CD4-positive, alpha-beta T cell treated with Interleukin-21 for 1 hour (primary cell): Measurements from ENCODE around the gene GNG3.
A peak's percentile ranks its signal among the peaks of the same experiment; 100 is the strongest.
"Not testable (repeated sequence)": the region's sequence is repeated elsewhere in the genome, so short reads cannot be mapped to it uniquely, and the experiment has no call there.

Experiments
- DNase-seq: peaks from one replicate; pipeline ENCODE4 v3.0.0-alpha.2; 2020

The GNG3 gene

DNA sequence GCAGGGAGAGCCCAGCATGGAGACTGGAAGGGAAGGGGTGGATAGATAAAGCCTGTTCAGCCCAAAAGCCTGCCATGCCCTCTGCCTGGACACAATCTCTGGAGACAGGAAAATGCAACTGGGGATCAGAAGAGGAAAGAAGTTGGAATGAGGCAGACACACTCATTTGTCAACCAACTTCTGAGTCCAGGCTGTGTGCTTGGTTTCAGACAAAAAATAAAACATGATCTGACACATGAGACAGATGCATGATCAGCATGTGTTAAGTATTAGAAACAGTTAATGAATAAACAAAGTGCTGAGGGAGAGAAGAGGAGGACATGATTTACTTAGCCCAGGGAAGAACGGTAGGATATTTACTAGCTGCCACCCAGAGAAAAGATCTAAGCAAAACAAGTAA is 19.0 kb upstream of the GNG3 start:
- no peak for DNase-seq

DNA sequence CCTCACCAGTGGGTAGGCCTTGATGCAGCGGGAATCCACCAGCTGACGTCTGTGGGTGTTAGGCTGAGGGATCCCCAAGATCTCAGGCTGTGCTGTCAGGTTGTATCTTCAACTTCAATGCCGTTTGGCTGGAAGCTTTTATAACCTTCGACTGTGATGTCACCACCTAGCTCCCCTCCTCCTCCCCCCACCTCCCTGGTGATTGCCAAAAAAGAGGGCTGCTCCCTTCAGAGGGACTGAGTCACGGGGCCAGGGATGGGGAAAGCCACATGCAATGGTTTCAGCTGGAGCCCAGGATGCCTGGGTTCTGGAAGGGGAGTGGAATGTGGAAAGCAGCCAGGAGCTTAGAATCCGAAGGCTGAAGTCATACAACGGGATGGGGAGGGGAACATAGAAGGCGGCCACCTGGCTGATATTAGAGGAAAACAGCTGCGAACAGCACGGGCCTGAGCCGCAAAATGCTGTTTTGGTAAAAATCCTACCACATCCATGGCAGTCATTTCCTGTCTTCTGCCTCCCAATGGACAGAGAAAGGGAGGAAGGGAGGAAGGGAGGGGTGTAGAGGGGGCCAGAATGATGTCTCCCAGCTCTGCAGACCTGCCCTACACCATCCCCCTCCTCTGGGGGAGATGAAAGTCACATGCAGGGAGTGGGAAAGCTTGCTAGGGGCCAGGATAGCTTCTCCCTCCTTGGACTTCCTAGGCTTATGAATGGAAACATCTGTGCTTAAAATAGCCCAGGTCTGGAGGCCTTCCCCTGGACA is 17.9 kb upstream of the GNG3 start, which contains the start of gene LRRN4CL:
Gene LRRN4CL, minus strand, starts transcription at position 110 of the 763 bp plus-strand sequence. CDS start 1,022 bp downstream, outside the sequence.
- no peak for DNase-seq

DNA sequence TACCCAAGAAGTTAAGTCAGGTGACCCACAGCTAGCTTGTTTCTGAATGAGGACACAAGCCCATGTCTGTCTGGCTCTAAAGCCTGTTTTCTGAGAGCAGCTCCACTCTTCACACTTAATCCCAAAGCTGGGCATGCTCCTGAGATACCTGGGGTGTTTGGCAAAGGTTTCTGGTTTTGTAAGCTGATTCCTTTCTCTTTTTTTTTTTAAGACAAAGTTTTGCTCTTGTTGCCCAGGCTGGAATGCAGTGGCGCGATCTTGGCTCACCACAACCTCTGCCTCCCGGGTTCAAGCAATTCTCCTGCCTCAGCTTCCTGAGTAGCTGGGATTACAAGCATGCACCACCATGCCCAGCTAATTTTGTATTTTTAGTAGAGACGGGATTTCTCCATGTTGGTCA is 13.9 kb upstream of the GNG3 start:
- not testable (repeated sequence) for DNase-seq

DNA sequence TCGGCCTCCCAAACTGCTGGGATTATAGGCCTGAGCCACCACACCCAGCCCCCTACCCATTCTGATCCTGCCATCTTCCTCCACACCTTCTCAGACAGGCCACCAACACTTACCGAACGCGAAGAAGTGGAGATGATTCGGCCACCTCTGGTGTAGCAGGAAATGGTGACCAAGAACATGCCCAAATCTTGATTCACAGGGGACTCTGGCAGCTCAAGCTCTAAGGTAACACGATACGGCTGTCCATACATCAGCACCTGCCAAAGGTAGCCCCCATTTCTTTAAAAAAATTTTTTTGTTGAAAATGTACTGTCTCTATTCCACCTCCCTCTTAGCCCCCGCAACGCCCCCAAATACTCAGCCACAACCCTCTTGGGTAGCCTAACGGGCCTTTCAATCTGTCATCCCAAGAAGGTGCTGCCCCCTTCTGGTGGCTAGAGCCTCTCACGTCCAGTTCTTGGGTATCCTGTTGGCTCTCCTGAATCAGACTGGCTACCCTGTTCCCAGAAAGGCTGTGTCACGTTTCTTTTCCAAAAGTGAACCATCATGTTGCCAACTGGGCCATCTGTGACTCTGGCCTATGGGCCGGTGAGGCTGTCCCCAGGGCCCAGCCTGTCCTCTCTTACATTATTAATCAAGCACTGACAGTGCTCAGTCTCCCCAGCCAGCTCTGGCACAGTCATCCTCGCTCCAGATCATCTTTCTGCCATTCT is 12.9 kb upstream of the GNG3 start:
- DNase-seq: peak; percentile 82

DNA sequence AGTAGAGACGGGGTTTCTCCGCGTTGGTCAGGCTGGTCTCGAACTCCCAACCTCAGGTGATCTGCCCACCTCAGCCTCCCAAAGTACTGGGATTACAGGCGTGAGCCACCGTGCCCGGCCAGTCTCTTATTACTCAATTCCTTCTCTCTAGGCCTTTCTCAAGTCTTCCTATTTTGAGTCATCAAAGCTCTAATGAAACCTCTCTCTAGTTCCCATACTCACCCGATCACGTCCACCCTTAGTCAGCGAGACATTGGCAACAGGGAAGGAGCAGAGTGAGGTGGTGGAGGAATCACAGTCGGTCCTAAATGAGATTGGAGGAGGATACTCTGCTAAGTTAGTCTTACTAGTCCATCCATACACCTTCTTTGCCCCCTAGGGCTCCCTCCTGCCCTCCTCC is 5.2 kb upstream of the GNG3 start:
- DNase-seq: no peak

DNA sequence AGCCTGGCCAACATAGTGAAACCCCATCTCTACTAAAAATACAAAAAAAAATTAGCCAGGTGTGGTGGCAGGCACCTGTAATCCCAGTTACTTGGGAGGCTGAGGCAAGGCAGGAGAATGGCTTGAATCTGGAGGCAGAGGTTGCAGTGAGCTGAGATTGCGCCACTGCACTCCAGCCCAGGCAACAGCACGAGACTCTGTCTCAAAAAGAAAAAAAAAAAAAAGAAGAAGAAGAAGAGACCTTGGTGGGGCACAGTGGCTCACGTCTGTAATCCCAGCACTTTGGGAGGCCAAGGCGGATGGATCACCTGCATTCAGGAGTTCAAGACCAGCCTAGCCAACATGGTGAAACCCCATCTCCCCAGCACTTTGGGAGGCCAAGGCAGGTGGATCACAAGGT is 3.6 kb upstream of the GNG3 start:
- not testable (repeated sequence) for DNase-seq

DNA sequence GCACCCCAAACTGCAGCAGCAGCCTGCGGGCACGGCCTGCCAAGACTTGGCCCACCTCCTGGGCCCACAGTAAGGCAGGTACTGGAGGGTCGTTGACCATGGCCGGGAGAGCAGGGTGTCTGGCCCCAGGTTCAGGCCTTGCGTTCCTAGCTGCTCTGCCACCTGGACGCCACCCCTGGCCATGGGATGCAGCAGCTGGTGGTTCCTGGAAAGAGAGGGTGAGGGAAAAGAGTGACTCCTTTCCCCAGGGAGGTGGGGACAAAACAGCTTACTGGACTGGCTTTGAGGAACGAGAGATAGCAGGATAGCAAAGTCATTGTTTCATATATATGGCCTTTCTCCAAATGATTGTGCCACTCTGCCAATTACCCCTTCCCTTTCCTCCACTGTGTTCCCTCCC is 2.1 kb upstream of the GNG3 start:
- DNase-seq: no peak

DNA sequence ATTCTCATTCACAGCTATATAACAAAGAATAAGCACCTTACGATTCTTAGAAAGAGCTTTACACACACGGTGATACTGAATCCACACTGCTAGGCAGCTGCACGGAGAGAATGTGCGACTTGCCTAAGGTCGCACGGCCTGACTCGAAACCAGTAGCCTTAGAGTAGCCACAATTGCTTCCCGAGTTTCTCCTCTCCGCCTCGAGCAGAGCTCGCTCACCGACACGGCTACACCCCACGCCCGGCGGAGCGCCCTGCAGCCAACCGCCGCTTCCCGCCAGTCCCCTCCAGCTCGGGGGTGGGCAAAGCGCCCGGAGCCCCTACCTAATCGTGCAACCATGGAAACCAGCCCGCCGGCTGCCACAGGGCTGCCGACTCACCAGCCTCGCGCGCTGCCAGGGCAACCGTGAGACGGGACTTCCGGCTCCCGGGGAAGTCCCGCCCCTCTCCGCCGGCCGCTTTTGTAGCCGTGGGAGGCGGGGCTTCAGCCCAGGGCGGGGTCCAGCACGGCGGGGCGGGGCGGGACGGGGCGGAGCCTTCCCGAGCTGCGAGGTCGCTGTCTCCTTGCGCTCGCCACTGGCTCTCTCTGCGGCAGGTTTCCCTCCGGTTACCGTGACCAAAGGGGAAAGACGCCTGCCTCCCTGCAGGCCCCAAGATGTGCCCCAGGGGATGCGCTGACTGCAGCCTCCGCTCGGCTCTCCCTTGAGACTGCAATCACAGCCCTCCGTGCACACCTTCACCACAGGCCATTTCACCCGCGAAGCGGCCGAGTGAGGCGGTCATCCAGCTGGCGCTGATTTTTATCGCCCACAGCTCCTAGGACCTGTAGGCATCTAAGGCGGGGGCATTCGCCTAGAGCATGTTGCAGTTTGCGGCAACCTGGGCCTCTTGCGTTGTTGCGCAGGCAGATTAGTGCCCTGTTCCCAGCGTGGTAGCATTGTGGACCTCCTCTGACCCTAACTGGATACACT is 1.3 kb upstream of the GNG3 start:
- peak; percentile 94 for DNase-seq

DNA sequence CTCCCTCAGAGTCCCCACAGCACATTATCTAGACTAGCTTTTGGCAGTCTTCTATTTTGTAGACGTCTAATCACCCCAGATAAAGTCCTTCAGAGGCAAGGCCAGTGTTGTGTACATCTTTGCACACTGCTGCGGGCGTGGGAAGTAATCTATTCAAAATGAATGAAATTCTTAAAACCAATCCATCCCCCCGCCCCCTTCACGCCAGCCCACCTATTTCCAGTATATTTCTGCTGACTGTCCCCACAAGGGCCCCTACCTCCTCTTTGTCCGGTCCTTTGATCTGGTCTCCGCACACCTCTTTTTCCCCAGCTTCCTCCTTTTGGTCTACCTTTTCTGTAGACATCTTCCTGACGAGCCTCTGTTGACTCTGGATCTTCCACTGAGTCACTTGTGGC is 627 bp upstream of the GNG3 start:
- no peak for DNase-seq

DNA sequence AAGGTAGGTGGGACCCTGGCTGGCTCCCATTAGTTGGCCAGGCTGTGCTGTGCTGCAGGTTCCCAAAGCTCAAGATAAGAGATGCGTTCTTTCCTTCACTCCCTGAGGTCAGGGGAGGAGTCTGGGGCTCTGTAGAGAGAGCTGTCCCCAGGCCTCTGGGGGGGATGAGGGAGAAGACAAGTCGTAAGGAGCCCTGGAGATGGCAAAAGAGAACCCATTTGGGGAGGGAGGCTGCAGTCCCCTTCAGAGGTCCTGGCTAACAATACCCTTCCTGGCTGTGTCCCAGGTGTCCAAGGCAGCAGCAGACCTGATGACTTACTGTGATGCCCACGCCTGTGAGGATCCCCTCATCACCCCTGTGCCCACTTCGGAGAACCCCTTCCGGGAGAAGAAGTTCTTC is 916 bp downstream of the GNG3 start:
- DNase-seq: no peak

DNA sequence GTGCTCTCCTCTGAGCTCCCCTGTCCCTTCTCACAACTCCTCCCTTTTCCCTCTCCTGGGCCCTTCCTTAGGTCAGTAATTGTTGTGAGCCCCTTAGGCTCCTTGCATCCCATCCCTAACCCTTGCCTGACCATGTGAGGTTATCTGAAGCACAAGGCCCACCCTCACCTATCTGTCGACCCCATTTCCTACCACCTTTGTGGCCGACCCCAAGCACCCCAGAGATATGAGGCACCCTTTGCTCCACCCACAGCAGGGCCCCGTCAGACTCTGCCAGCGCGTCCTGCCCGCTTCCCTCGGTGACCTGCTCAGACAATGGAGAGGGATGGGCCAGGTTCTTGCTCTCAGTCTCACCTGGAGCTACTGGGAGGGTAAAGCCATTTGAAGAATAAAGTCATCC is 1.3 kb downstream of the GNG3 start:
- DNase-seq: peak; percentile 59

DNA sequence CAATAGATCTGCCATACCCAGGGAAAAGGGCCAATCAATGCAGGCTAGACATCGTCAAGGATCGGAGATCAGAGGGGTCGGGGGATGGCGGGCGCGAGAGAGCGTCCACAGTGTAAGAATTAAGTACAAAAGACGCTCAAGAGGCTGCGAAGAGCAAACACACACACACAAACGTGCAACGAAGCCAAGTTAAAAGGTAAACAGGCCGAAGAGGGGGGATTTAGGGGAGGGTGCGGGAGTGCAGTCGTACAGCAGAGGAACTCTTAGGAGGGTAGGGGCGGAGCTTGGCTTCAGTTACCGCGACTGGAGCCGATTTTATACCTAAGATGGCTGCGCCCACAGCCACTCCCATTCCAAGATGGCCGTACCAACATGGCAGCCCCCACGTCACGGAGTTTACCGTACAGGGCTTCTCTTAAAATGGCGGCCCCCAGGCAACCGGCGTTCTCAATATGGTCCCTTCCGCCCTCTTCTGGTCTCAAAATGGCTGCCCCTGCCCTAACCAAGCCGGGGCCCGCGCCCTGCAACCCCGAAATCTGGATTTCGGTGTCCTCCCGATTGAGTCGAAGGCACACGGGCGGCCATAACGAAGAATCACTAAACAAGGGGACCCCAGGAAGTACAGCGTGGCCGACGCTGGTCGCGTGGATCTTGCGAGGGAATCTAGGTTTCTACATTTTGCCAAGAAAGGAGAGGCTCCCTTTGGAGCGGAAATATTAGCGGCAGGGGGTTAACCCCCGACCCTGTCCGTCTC is 1.9 kb downstream of the GNG3 start:
- DNase-seq: peak; percentile 99

DNA sequence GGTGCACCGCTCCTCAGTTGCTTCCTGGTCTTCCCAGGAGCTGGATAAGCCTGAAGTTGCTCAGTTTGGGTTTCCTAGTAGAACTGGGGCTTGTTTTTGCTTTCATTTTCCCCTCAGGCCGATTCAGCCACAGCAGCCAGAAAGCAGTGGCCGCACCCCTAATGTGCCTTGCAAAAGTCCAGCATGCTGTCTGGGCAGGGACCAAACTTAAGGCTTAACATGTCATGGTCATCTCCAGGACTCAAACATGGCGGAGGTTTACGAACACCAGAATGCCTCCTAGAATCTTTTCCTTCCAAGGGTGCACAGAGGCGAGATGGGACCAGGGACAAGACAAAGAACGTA is 2.5 kb downstream of the GNG3 start:
- DNase-seq: peak; percentile 41

DNA sequence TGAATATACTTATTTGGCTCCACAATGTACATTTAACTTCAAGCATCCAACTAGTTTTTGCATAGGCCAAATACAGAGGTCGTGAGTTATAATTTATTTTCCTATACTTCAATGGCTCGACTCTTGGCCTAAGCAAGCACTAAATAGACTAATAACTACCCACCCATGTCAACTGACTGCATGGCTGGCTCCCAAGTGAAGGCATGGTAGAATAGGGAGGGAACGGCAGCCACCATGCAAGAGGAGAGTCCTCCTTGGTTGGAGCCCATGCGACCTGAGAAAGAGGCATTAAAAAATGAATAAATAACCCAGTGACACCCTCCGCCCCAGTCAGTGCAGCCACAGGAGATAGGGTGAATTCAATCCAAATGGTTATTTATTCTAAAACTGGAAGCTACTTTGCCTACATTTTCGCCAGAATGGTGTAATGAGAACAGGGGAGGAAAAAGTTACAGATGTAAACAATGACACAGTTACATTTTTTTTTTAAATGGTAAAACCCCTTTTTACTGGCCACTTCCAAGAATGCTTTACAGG is 4.9 kb downstream of the GNG3 start:
- no peak for DNase-seq

DNA sequence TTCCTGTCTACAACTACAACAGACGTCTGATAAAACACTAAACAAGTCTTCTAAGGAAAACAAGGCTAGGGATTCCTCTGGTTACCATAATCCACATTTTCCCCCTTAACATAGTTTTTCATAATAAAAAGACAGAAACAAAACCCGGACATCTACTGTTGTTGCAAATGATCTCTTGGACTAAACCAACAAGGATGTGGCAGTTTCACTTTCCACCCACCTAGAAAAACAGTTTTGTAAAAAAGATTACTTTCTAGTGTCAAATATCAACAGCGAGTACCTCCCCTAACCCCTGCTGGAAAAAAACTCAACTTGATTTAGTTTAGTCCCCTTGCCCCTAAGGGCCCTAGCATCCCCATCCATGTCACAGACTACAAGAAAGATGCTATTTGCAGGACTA is 5.4 kb downstream of the GNG3 start:
- DNase-seq: no peak

DNA sequence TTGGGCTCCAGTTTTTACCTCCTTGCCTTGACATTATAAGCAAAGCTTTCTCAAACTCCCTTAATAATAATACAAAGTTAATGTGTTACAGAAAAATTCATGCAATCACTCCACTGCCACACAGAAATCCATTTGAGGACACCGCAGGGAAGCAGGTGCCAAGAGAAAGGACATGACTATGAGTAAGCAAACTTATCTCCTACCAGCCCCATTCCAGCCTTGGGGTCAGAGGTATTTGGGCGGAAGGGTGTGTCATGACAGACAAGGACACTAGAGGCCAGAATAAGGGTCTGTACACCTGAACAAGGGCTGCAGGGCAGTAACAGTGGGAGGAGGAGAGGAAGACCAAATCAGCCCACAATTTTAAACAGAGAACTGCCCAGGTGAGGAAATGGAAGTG is 5.9 kb downstream of the GNG3 start:
- DNase-seq: no peak

DNA sequence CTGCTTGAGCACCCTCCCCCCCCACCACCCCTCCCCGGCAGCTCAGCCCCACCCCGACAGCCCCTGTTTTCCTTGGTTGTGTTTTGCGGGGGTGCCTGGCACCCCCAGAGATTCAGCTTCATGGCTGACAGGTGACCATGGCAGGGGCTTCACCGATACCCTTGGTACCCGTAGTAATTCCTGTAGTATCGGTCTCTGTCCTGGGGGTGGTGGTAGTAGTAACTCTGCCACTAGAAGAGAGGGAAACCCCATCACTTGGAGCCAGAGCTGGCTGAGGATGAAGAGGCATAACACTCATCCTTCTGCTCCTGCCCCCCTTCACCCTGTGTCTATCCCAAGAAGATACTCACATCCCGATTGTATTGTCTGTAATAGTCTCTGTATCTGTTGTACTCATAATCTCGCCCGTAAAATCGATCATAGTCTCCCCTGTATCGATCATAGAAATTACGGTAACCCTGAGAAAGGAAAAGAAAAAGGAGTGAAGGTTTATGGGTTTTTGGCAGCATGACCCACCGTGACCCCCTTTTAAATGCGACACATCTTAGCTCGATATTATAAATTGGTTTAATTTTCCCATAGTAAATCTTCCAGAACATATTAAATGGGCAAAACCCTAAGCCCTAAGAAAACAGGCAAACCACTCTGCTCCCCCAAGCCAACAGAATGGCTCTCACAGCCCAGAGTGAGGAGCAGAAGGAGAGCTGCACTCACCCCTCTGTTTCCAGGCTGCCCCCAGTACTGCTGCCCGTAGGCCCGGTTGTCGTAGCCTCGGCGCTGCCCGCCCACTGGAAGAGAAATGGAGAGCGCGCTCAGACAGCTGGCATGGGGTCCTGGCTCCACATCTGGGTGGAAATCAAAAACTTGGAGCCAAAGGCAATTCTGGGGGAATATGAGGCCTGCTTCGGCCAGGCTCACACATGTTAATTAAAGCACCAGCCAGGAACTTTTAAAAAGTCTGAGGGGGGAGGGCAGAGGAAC is 8.0 kb downstream of the GNG3 start:
- no peak for DNase-seq

DNA sequence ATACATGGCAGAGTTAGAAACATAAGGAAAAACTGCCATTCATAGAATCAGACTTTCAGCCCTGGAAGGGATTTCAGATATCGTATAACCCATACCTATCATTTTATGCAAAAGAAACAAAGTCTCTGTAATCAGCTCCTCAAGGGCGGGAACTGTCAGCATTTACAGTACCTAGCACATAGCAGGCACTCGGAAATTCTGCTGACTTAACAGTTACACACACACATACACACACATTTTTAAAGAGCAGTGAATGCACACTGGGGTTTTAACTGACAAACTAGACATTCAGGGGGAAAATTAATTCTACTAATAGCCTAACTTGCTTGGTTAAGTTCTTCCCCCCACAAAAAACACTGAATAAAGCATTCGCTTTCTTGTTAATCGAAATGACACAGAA is 8.7 kb downstream of the GNG3 start:
- DNase-seq: no peak

DNA sequence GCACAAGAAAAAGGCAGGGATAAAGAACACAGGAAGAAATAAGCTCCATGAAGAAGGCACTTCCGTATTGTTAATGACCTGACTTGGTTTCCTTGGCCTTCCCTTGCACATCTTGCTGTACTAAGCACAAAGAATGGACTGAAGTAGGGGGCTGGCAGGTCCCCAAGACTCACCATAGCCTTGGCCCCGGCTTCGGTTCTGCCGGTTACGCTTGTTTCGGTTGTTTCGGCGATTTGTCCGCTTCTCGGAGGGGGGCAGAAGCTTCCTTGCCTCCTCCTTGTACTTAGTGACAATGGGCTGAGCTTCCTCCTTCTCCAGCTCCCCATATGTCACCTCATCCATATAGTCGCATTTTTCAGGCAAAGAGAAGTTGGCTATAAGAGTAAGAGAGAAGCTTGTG is 9.3 kb downstream of the GNG3 start:
- DNase-seq: no peak

DNA sequence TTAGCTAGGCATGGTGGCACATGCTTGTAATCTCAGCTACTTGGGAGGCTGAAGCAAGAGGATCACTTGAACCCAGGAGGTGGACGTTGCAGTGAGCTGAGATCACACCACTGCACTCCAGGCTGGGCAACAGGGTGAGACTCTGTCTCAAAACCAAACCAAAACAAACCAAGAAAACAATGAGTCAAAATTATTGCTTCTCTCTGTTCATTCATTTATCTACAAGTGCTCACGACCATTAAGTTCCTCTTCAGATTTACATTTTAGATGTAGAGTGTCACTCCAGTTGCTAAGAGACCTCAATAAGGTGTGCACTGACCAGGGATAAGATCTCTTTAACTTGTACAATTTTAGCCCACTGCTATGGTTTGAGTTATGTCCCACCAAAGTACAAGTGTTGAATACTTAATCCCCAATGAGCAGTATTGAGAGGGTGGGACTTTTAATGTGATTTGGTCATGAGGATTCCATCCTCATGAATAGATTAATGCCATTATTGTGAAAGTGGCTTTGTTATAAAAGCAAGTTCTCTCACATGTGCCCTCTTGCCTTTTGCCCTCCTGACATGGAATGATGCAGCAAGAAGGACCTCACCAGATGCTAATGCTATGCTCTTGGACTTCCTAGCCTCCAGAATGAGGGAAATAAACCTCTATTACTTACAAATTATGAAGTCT is 12.0 kb downstream of the GNG3 start:
- no peak for DNase-seq

DNA sequence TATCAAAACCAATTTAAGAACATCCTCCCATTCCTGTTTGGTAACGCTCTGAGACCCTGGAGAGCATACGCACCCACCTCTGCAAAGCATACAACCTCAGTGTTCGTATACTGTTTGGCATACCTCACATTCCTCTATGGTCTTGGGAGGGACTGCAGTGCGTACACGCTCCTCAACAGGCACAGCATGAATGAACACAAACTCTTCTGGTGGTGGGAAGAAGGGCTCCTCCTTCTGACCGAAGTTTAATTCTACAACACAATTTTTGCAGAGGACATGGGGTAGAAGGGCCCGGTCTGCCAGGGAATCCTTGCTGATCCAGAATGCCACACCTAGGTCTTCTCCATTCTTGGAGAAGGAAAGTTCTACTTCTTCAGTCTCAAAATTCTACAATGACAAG is 14.5 kb downstream of the GNG3 start:
- DNase-seq: no peak
